ES-I3 (cell line): ENCODE measurements around the gene ANGPT4.
"Not testable (repeated sequence)": the region's sequence is repeated elsewhere in the genome, so short reads cannot be mapped to it uniquely, and the experiment has no call there.

ENCODE experiments used
- H3K36me3 ChIP-seq: 2 replicates; pipeline ENCODE4 v1.6.1; 2013; ENCODE audit warnings: mild to moderate bottlenecking, low read length, control low read depth, moderate library complexity; ENCODE audit not compliant: insufficient read depth
- H3K4me1 ChIP-seq: 2 replicates; pipeline ENCODE4 v1.6.1; 2013; ENCODE audit warnings: mild to moderate bottlenecking, control low read depth, low read length; ENCODE audit not compliant: insufficient read depth
- H3K9ac ChIP-seq: 2 replicates; pipeline ENCODE4 v1.6.1; 2013; ENCODE audit warnings: low read depth, mild to moderate bottlenecking, low read length, moderate library complexity
- H3K9me3 ChIP-seq: 2 replicates; pipeline ENCODE4 v1.6.1; 2013; ENCODE audit warnings: mild to moderate bottlenecking, low read length, moderate library complexity; ENCODE audit not compliant: control insufficient read depth, insufficient read depth

ANGPT4 gene

GRCh38 chr20:830011-830521 is 86.1 kb downstream of the ANGPT4 start:
- Histone ChIP-seq H3K4me1 (no peaks in the 10 kb centered on the region), H3K9ac (no peak overlapping the region), H3K9me3 (no peaks in the 10 kb centered on the region), H3K36me3 (no peaks in the 10 kb centered on the region)

- H3K9ac ChIP-seq: no peak overlapping the region
- no peaks in the 10 kb centered on the region for H3K36me3 ChIP-seq
- H3K4me1 ChIP-seq: no peaks in the 10 kb centered on the region
- no peaks in the 10 kb centered on the region for H3K9me3 ChIP-seq
These were observed 86.6 kb downstream of the ANGPT4 start for GRCh38 chr20:829551-829950.

- Histone ChIP-seq H3K36me3 (no peaks in the 10 kb centered on the region), H3K9ac (no peak overlapping the region), H3K4me1 (no peaks in the 10 kb centered on the region), H3K9me3 (no peaks in the 10 kb centered on the region)
These were observed 87.1 kb downstream of the ANGPT4 start for GRCh38 chr20:828987-829386.

GRCh38 chr20:827981-828380 is 88.2 kb downstream of the ANGPT4 start:
- H3K4me1 ChIP-seq, H3K9ac ChIP-seq, H3K36me3 ChIP-seq, H3K9me3 ChIP-seq: not testable (repeated sequence)

- no peaks in the 10 kb centered on the region for H3K9me3 ChIP-seq
- no peaks in the 10 kb centered on the region for H3K36me3 ChIP-seq
- no peak overlapping the region for H3K9ac ChIP-seq
- no peaks in the 10 kb centered on the region for H3K4me1 ChIP-seq
These were observed 89.3 kb downstream of the ANGPT4 start for GRCh38 chr20:826695-827323.

- no peaks in the 10 kb centered on the region for H3K9me3 ChIP-seq
- H3K36me3 ChIP-seq: no peaks in the 10 kb centered on the region
- no peaks in the 10 kb centered on the region for H3K4me1 ChIP-seq
- no peak overlapping the region for H3K9ac ChIP-seq
These were observed 90.3 kb downstream of the ANGPT4 start for GRCh38 chr20:825710-826421.

GRCh38 chr20:824916-825315 is 91.2 kb downstream of the ANGPT4 start:
- H3K9me3 ChIP-seq: no peaks in the 10 kb centered on the region
- no peak overlapping the region for H3K9ac ChIP-seq
- no peaks in the 10 kb centered on the region for H3K4me1 ChIP-seq
- H3K36me3 ChIP-seq: no peaks in the 10 kb centered on the region

DNA sequence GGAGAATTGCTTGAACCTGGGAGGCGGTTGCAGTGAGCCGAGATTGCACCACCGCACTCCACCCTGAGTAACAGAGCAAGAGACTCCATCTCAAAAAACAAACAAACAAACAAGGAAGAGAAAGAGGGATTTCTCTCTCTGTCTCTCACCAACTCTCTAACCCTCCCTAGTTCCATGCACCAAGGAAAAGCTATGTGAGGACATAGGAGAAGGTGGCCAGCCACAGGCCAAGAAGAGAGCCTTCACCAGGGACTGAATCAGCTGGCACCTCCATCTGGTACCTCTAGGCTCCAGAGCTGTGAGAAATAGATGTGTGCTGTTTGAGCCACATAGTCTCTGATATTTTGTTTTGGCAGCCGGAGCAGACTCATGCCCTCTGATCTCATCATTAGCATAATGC is 91.6 kb downstream of the ANGPT4 start:
- no peaks in the 10 kb centered on the region for H3K36me3 ChIP-seq
- H3K9me3 ChIP-seq: no peaks in the 10 kb centered on the region
- H3K4me1 ChIP-seq: no peaks in the 10 kb centered on the region
- H3K9ac ChIP-seq: no peak overlapping the region

GRCh38 chr20:823574-823902 is 92.6 kb downstream of the ANGPT4 start:
- H3K9ac ChIP-seq: no peak overlapping the region

GRCh38 chr20:822651-823573 is 93.2 kb downstream of the ANGPT4 start:
- no peaks in the 10 kb centered on the region for H3K9me3 ChIP-seq
- H3K9ac ChIP-seq: no peak overlapping the region
- H3K4me1 ChIP-seq: no peaks in the 10 kb centered on the region
- no peaks in the 10 kb centered on the region for H3K36me3 ChIP-seq

More at GRCh38 chr20:823574-823902, 92.6 kb downstream of the ANGPT4 start:
- no peaks in the 10 kb centered on the region for H3K9me3 ChIP-seq
- H3K36me3 ChIP-seq: no peaks in the 10 kb centered on the region
- no peaks in the 10 kb centered on the region for H3K4me1 ChIP-seq

DNA sequence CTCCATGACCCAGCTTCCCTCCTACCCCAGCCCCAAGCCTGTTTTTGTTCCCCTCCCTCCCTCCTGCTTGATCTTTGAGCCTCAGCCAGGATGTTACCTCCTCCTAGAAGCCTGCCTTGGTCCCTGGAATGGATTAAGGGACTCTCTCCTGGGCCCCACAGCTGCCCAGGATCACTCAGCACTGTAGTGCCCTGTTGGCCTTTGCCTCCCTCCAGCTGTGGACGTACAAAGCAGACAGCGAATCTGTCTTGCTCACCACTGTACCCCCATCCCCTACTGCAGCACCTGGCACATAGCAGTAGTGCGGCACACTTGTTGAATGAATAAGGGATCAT is 94.4 kb downstream of the ANGPT4 start:
- Histone ChIP-seq H3K9ac (no peak overlapping the region), H3K4me1 (no peaks in the 10 kb centered on the region), H3K36me3 (no peaks in the 10 kb centered on the region), H3K9me3 (no peaks in the 10 kb centered on the region)

GRCh38 chr20:821046-821730 is 94.9 kb downstream of the ANGPT4 start:
- Histone ChIP-seq H3K9ac (no peak overlapping the region), H3K36me3 (no peaks in the 10 kb centered on the region), H3K4me1 (no peaks in the 10 kb centered on the region), H3K9me3 (no peaks in the 10 kb centered on the region)

GRCh38 chr20:820323-820953 is 95.7 kb downstream of the ANGPT4 start:
- Histone ChIP-seq H3K9ac (no peak overlapping the region), H3K4me1 (no peaks in the 10 kb centered on the region), H3K9me3 (no peaks in the 10 kb centered on the region), H3K36me3 (no peaks in the 10 kb centered on the region)
